HG03139 (cell line): ENCODE results near the gene TAMM41.
"Not testable (repeated sequence)": the region's sequence is repeated elsewhere in the genome, so short reads cannot be mapped to it uniquely, and the experiment has no call there.

Experiments used
- ATAC-seq: cut with Tn5 transposase; IDR thresholded peaks from one replicate; pipeline ENCODE4 v1.9.1; 2021; ENCODE audit not compliant: unreplicated experiment

TAMM41 gene

DNA sequence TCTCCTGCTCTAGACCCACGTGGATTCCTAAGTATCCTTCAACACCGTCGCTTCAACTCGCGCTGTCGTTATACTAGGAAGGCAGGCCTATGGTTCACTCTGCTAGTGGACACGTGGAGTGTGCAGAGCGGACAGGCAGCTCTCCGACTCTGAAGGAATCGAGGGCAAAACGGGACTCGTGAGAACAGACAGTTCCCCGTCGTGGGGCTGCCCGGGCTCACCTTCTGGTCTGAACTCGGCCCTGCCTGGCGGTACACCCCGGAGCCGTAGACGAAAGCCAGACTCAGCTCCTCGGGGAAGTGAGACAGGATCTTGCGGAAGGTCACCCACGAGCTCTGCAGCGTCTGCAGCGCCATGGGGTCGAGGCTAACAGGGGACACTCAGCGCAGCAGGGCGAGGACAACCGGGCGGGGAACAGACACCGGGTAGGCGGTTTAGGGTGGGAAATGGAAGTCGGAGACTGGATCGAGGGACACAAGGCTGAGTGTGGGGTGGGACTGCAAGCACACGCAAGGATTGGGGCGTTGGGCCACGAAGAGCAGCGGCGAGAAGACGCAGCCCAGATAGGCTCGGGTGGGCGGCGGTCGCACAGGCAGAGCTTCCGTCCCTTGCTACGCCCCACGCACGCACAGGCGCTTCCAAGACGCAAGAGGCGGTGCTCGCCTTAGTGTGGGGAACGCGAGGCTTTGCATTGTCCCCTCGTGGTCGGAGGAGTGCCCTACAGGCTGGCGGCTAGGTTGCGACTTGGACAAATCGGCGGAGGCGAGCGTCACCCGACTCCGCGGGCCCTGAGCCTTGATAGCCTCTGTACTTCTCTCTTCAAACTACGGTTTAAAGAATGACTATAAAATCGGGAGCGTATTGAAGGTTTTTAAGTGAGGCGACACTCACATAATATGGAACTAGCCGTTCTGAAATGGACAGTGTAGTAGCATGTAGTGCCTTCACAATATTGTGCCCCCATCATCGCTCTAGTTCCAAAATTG lies at the start of gene TAMM41:
TAMM41 (minus strand) TSS at position 605 of the 986 bp plus-strand sequence; CDS start at position 356, 249 bp downstream.
- ATAC-seq: peak; percentile 100

- ATAC-seq: no peak
Observed at GRCh38 chr3:11878837-11879236, 32.2 kb upstream of the TAMM41 start.

DNA sequence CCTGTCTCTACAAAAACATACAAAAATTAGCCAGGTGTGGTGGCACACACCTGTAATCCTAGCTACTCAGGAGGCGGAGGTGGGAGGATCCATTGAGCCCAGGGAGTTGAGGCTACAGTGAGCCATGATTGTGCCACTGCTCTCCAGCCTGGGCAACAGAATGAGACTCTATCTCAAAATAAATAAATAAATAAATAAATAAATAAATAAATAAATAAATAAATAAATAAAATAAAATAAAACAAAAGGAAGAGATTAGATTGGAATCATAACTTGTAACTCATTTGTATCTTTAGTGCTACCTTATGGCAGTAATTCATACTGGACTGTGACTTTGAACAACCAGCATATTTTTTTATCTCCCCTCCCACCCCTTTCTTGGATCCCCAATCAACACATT lies 28.0 kb upstream of the TAMM41 start:
- not testable (repeated sequence) for ATAC-seq

GRCh38 chr3:11863739-11864138 lies 17.1 kb upstream of the TAMM41 start:
- ATAC-seq: not testable (repeated sequence)

DNA sequence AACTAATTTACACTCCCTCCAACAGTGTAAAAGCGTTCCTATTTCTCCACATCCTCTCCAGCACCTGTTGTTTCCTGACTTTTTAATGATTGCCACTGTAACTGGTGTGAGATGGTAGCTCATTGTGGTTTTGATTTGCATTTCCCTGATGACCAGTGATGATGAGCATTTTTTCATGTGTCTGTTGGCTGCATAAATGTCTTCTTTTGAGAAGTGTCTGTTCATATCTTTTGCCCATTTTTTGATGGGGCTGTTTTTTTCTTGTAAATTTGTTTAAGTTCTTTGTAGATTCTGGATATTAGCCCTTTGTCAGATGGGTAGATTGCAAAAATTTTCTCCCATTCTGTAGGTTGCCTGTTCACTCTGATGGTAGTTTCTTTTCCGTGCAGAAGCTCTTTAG lies 15.9 kb upstream of the TAMM41 start:
- ATAC-seq: not testable (repeated sequence)

DNA sequence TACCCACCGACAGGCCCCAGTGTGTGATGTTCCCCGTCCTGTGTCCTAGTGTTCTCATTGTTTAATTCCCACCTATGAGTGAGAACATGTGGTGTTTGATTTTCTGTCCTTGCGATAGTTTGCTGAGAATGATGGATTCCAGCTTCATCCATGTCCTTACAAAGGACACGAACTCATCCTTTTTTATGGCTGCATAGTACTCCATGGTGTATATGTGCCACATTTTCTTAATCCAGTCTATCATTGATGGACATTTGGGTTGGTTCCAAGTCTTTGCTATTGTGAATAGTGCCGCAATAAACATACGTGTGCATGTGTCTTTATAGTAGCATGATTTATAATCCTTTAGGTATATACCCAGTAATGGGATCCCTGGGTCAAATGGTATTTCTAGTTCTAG lies 15.5 kb upstream of the TAMM41 start:
- ATAC-seq: not testable (repeated sequence)

- not testable (repeated sequence) for ATAC-seq
Observed at GRCh38 chr3:11860213-11860612, 13.5 kb upstream of the TAMM41 start.

GRCh38 chr3:11853450-11853849 lies 6.8 kb upstream of the TAMM41 start:
- no peak for ATAC-seq

DNA sequence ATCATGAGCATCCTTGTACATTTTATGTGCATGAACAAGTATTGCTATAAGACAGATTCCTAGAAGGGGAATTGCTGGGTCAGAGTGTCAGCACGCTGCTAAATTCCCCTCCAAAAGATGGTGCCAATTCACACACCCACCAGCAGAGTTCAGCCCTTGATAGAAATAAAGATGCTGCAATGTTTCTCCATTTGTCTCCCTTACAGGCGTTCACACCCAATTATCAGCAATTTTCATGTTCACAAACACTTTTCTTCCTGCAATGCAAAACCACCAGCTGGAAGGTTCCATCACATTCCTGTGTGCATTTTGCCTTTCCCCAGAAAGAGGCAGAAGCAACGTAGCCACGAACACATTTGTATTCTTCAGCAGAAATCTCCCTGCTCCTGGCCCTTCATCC lies 3.3 kb upstream of the TAMM41 start:
- ATAC-seq: no peak

DNA sequence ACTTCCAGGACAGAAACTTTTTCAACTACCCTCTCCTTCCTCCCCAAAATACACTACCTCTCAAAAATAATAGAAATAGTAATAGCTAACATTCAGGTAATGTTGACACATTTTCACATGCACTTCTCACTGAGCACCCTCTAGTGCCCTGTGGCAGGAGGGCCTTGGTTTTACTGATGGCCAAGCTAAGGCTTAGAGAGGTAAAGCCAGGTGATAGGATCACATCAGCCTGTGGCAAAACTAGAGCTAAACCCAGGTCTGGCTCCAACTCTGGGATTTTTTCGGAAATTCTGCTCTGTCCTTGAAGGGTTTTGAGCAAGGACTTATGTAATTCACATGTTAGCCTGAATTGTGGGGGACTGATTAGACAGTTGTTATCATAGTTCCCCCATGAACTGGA lies 922 bp upstream of the TAMM41 start:
- ATAC-seq: no peak

DNA sequence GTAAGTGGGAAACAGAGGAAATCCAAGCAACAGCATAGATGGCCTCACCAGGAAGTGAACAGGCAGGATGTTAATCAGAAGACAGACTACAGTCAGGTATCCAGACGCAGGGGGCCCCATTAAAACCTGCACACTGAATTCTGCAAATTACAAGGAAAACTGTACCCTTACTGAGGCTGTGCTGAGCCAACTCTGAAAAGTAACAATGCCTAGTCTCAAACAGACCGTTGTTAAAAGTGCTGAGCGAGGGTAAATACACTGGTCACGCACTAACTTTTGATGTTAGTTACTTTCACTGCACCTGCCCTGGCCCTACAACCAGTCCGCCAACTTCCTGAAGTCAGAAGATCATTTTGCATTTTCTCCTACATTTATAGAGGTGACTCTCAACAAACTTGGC lies 1.0 kb downstream of the TAMM41 start:
- ATAC-seq: no peak

- no peak for ATAC-seq
Observed at GRCh38 chr3:11844891-11845290, 1.8 kb downstream of the TAMM41 start.

- no peak for ATAC-seq
Observed at GRCh38 chr3:11835028-11835639, 11.6 kb downstream of the TAMM41 start.

DNA sequence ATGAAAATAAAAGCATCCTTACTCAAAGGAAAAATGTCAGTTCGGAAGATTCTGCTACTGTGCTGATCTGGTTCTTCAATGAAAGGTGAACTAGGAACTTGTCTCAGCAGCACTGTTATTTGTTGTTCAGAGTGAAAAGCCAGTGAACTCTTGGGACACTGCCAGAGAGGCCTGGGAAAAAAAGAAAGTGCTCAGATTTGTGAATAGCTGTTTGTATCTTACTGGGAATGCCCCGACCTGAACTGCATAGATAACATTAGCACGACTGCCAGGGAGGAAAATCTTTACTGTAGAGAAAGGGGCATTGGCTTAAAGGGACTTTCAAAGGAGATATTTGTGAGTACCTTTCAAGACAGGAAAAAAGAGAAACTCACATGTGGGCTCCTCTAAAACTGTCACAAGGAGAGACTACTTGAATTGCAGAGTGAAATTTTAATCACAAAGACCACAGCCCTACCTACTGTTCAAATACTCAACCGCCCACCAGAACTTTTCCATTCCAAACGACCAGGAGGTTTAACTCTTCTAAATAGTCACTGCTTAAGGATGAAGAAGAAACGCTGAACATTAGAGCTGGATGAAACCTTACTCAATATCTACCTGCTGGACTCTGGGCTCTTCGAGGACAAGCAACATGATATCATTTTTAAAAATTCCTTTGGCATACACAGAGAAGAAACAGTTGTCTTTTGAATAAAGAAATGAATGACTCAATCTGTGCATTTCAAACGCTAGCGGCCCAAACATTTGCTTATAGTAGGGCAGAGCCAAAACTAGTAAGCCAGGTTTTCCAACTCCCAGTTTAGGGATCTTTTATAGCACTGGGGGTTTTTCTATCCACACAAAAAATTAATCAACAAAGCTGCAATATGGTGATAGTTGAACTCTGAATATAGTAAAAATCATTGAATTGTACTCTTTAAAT lies 13.4 kb downstream of the TAMM41 start:
- no peak for ATAC-seq

DNA sequence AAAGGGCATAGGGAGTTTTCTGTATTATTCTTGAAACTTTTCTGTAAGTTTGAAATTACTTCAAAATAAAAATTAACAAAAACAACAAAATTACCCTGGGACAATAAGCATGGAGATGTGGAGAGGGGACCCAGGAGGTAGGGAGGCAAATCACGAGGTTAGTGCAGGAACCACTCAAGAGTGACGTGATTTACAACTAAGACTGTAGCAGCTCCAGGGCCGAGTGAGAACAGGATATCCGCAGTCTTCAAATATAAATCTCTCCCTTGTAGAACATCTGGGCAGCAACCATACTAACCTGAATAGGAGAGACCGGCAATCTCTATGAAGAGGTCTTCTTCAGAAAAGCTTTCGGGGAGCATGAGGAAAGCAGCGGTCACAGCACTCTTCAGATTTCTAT lies 17.3 kb downstream of the TAMM41 start:
- no peak for ATAC-seq

DNA sequence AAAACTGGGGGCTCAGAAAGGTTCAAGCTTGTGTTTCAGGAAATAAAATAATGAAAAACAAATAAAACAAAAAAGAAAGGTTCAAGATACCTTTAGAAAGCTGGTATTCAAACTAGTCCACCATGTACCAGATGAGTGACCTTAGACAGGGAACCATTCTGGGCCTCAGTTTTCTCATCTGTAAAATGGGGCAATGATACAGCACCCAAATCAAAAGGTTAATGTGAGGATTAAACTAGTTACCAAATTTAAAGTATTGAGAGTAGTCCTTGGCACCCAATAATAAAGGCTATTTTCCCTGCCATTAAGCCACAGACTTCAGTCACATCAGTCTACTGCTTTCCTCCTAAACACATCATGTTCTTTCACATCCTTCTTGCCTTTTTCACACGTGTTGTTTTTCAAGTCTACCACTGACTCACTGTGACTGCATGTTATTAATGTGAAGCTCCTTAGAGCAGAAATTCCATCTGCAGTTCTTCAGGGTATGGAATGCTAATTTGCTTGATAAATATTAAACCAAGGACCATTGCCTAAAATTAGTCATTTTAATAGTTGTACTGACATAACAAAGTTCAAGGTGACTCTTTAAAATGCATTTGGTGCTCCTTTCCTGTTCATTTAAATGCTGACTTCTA lies 19.9 kb downstream of the TAMM41 start:
- no peak for ATAC-seq

GRCh38 chr3:11825301-11825700 lies 21.4 kb downstream of the TAMM41 start:
- ATAC-seq: no peak

DNA sequence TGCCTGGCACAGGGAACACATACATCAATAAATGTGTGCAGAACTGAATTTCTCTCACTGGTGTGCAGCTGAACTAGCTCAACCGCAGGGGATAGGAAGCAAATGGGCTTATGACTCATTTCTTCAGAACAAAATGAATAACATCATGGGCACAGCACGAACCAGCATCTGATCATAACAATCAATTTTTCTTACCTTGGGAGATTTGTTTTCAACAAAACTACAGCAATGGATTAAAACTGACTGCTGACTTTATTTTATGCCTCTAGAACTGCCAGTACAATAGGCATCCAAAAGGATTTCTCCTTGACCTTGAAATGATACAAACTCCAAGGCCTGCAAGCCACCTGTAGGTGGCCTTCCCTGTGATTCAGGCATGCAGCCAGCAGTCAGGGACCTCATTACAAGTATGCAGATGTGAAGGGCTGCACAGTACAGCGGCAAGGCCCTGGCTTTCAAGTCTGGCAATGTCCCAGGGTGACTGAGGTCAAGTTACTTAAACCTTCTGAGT lies 26.1 kb downstream of the TAMM41 start:
- no peak for ATAC-seq

- no peak for ATAC-seq
Observed at GRCh38 chr3:11819146-11819689, 27.5 kb downstream of the TAMM41 start.

DNA sequence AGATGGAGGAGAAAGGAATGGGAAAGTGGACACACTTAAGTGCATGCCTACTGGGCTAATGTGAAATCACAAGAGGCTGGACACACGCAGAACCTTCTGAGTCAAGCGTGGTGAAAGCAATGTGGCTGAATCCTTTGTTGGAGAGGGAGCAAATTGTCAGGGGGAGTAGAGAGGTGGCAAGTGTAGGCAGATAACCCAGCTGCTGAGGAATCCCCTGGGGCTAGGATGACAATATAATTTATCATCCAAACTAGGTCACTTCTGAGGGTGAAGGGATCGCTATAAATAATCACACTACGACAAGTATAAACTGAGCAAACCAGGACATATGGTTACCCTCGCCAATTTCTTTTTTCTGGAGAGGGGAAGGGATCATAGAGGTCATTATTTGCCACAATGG lies 28.7 kb downstream of the TAMM41 start:
- ATAC-seq: no peak
